HEK293 (cell line): ENCODE data around the gene AKR1A1.
"Not testable (repeated sequence)": the region's sequence is repeated elsewhere in the genome, so short reads cannot be mapped to it uniquely, and the experiment has no call there.

Experiments used
- CTCF ChIA-PET: fragments of 350-600 bp; formaldehyde crosslinking; extraction: SDS; loops from one replicate; lab custom pipeline; 2021; ENCODE audit warnings: antibody characterized with exemption; lab: Yijun Ruan, JAX
- POLR2A ChIA-PET: fragments of 300-600 bp; formaldehyde crosslinking; extraction: SDS; loops from one replicate; lab custom pipeline; 2020; ENCODE audit warnings: antibody characterized with exemption, inconsistent platforms; lab: Yijun Ruan, JAX
- H3K27ac ChIP-seq: fragments of 200-500 bp; sonication (Bioruptor generic); 2 replicates; pipeline ENCODE4 v1.5.1; 2014; ENCODE audit warnings: low read depth, low read length, control low read depth, inconsistent platforms; ENCODE audit errors: extremely low read depth
- H3K36me3 ChIP-seq, 2 experiments: fragments of 200-500 bp in 1 of 2; sonication (Bioruptor generic) in 1 of 2; 1 replicate in 1 of 2; 2 replicates in 1 of 2; pipeline ENCODE4 v1.5.1; 2014 to 2017; ENCODE audit warnings: inconsistent platforms in 2 of 2, low read length in 2 of 2; ENCODE audit not compliant: control insufficient read depth in 2 of 2, insufficient read depth in 1 of 2
- H3K4me1 ChIP-seq: fragments of 200-500 bp; sonication (Bioruptor generic); 2 replicates; pipeline ENCODE4 v1.5.1; 2014; ENCODE audit warnings: mild to moderate bottlenecking, low read length, inconsistent platforms; ENCODE audit not compliant: control insufficient read depth, insufficient read depth
- H3K4me3 ChIP-seq: 2 replicates; pipeline ENCODE4 v1.5.1; 2011; ENCODE audit warnings: low read depth, mild to moderate bottlenecking, control low read depth, low read length, moderate library complexity
- H3K9me3 ChIP-seq: fragments of 200-500 bp; sonication (Bioruptor generic); 2 replicates; pipeline ENCODE4 v1.5.1; 2014; ENCODE audit warnings: low read depth, low read length, inconsistent platforms; ENCODE audit not compliant: control insufficient read depth, insufficient read depth
- BCL11B ChIP-seq: fragments of 450-650 bp; formaldehyde crosslinking; IDR thresholded peaks from 2 replicates; pipeline ENCODE4 v1.5.1; 2016; ENCODE audit warnings: low read depth, missing biosample characterization, missing genetic modification characterization
- GLI2 ChIP-seq: fragments of 450-650 bp; formaldehyde crosslinking; IDR thresholded peaks from 2 replicates; pipeline ENCODE4; 2017; ENCODE audit warnings: missing biosample characterization, missing genetic modification characterization, low read depth, borderline replicate concordance
- PRDM10 ChIP-seq: fragments of 450-650 bp; formaldehyde crosslinking; IDR thresholded peaks from 2 replicates; pipeline ENCODE4 v1.5.1; 2016; ENCODE audit warnings: missing biosample characterization, missing genetic modification characterization
- SALL2 ChIP-seq: fragments of 450-650 bp; formaldehyde crosslinking; IDR thresholded peaks from 2 replicates; pipeline ENCODE4 v1.5.0; 2017; ENCODE audit warnings: missing biosample characterization, mild to moderate bottlenecking, missing genetic modification characterization, borderline replicate concordance
- SP7 ChIP-seq: fragments of 450-650 bp; formaldehyde crosslinking; IDR thresholded peaks from 2 replicates; pipeline ENCODE4 v1.5.1; 2016; ENCODE audit warnings: missing biosample characterization, missing genetic modification characterization
- ZNF114 ChIP-seq: fragments of 450-650 bp; formaldehyde crosslinking; IDR thresholded peaks from 2 replicates; pipeline ENCODE4 v1.5.0; 2017; ENCODE audit warnings: missing biosample characterization, missing genetic modification characterization
- ZNF138 ChIP-seq: fragments of 450-650 bp; formaldehyde crosslinking; IDR thresholded peaks from 2 replicates; pipeline ENCODE4 v1.5.1; 2016; ENCODE audit warnings: missing biosample characterization, missing genetic modification characterization, borderline replicate concordance
- ZNF560 ChIP-seq: fragments of 450-650 bp; formaldehyde crosslinking; IDR thresholded peaks from 2 replicates; pipeline ENCODE4 v1.5.1; 2017; ENCODE audit warnings: missing biosample characterization, missing genetic modification characterization, borderline replicate concordance
- ZNF654 ChIP-seq: fragments of 450-650 bp; formaldehyde crosslinking; IDR thresholded peaks from 2 replicates; pipeline ENCODE4 v1.5.1; 2016; ENCODE audit warnings: low read depth, missing biosample characterization, missing genetic modification characterization
- TF ChIP-seq, protein P1 (sequence below): fragments of 450-650 bp; formaldehyde crosslinking; IDR thresholded peaks from 2 replicates; pipeline ENCODE4 v1.5.1; 2016; ENCODE audit warnings: missing biosample characterization, missing genetic modification characterization

The AKR1A1 gene

DNA sequence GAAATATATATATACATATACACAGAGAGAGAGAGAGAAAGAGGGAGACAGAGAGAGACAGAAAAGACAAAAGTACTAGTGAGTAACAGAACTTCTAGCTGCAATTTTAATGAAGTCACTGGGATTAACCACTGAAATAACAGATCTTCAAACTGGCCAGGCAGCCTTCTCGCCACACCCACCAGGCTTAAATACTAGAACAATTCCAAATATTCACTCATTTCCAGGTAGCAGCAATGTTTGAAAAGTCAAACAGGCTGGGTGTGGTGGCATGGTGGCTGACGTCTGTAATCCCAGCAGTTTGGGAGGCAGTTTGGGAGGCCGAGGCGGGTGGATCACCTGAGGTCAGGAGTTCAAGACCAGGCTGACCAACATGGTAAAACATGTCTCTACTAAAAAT is 34.2 kb upstream of the AKR1A1 start:
- TF ChIP-seq ZNF114 (tag by site-specific recombination) = no peak
- no peak for TF ChIP-seq SP7 (tag by site-specific recombination)
- no peak for TF ChIP-seq ZNF654 (tag by site-specific recombination)
- no peak for TF ChIP-seq ZNF560
- no peak for TF ChIP-seq GLI2
- no peak for TF ChIP-seq ZNF138 (tag by site-specific recombination)
- TF ChIP-seq BCL11B = no peak
- TF ChIP-seq SALL2 (tag by site-specific recombination) = no peak
- no peaks in the 10 kb centered on the region for H3K4me1 ChIP-seq
- no peaks in the 10 kb centered on the region for H3K9me3 ChIP-seq
- ChIA-PET POLR2A (interaction anchor here (0.7 kb wide), 1 partner anchor 67 kb away, joined by 4 read pairs; no protein-coding TSS in a partner anchor), CTCF (interaction anchor here (0.6 to 3.2 kb wide), 3 partner anchors 42 to 310 kb away, joined by 3 to 30 read pairs (median 3); no protein-coding TSS in a partner anchor)
- H3K27ac ChIP-seq = no peak overlapping the region
- no peak overlapping the region for H3K4me3 ChIP-seq
- peaks cover 37 to 80% of the 10 kb centered on the region in 2 experiments for H3K36me3 ChIP-seq

- H3K27ac ChIP-seq, H3K4me1 ChIP-seq: not testable (repeated sequence)
These were observed 32.3 kb upstream of the AKR1A1 start for GRCh38 chr1:45518366-45518765.

GRCh38 chr1:45518910-45519309 is 31.7 kb upstream of the AKR1A1 start:
- POLR2A ChIA-PET = interaction anchor here (0.7 to 1.6 kb wide), 5 partner anchors 18 to 179 kb away, joined by 5 to 8 read pairs (median 6); partner anchors contain the start of genes AKR1A1, CCDC163, MMACHC and NASP
- Histone ChIP-seq H3K27ac (no peak overlapping the region), H3K4me3 (no peak overlapping the region)

More at GRCh38 chr1:45518366-45518765, 32.3 kb upstream of the AKR1A1 start:
- CTCF ChIA-PET = interaction anchor here (0.7 to 4.6 kb wide), 3 partner anchors 25 to 348 kb away, joined by 3 to 30 read pairs (median 6); no protein-coding TSS in a partner anchor
- peaks cover 30 to 61% of the 10 kb centered on the region in 2 experiments for H3K36me3 ChIP-seq
- H3K4me3 ChIP-seq, H3K9me3 ChIP-seq: not testable (repeated sequence)
- POLR2A ChIA-PET = interaction anchor here (0.7 to 1.6 kb wide), 5 partner anchors 18 to 179 kb away, joined by 5 to 8 read pairs (median 6); partner anchors contain the start of genes AKR1A1, CCDC163, MMACHC and NASP
- TF ChIP-seq SP7 (tag by site-specific recombination) = 0 out of 2 replicates have a peak, but pooled peaks have one; percentile 39
- TF ChIP-seq, protein P1, sequence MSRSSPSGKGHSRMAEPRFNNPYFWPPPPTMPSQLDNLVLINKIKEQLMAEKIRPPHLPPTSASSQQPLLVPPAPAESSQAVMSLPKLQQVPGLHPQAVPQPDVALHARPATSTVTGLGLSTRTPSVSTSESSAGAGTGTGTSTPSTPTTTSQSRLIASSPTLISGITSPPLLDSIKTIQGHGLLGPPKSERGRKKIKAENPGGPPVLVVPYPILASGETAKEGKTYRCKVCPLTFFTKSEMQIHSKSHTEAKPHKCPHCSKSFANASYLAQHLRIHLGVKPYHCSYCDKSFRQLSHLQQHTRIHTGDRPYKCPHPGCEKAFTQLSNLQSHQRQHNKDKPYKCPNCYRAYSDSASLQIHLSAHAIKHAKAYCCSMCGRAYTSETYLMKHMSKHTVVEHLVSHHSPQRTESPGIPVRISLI (tag by site-specific recombination) = peak; percentile 27; the same call in 1 of the 2 replicates

DNA sequence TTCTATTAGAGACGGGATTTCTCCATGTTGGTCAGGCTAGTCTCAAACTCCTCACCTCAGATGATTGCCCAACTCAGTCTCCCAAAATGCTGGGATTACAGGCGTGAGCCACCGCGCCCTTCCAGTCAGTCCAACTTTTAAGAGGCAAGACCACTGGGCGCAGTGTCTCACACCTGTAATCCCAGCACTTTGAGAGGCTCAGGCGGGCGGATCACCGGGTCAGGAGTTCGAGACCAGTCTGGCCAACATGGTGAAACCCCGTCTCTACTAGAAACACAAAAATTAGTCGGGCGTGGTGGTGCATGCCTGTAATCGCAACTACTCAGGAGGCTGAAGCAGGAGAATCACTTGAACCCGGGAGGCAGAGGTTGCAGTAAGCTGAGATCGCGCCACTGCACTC is 30.9 kb upstream of the AKR1A1 start:
- POLR2A ChIA-PET = interaction anchor here (0.8 to 2.7 kb wide), 4 partner anchors 15 to 186 kb away, joined by 6 to 59 read pairs (median 50); no protein-coding TSS in a partner anchor
- peaks cover 28 to 47% of the 10 kb centered on the region in 2 experiments for H3K36me3 ChIP-seq
- H3K4me1 ChIP-seq, H3K4me3 ChIP-seq, H3K27ac ChIP-seq, H3K9me3 ChIP-seq: not testable (repeated sequence)
- CTCF ChIA-PET = interaction anchor here (4.6 kb wide), 1 partner anchor 50 kb away, joined by 30 read pairs; no protein-coding TSS in a partner anchor

More at GRCh38 chr1:45518910-45519309, 31.7 kb upstream of the AKR1A1 start:
- Histone ChIP-seq H3K9me3 (no peaks in the 10 kb centered on the region), H3K36me3 (peaks cover 30 to 55% of the 10 kb centered on the region in 2 experiments), H3K4me1 (0 out of 2 replicates have a peak, but pooled peaks cover 3% of the 10 kb centered on the region)
- CTCF ChIA-PET = interaction anchor here (0.6 to 4.6 kb wide), 2 partner anchors 51 to 371 kb away, joined by 3 to 30 read pairs; no protein-coding TSS in a partner anchor
- TF ChIP-seq PRDM10 = no peak
- TF ChIP-seq SP7 (tag by site-specific recombination) = 0 out of 2 replicates have a peak, but pooled peaks have one; percentile 2
